PC-9 (cell line): ENCODE results near the gene CNTNAP5. TPM values are rescaled to one million over a fixed set of nuclear protein-coding genes. Genes with fewer than 3 reads are reported as not detected.

Source experiments
- BruUV-seq: library from RNA; stranded (reverse); fragments of 400-500 nt; replicated peaks from 2 replicates; lab custom pipeline; 2021; lab: Mats Ljungman, UMichigan
- CTCF ChIA-PET: fragments of 300-600 bp; sonication (Branson Sonifier 250); formaldehyde crosslinking; loops from one replicate; lab custom pipeline; 2022; ENCODE audit warnings: antibody characterized with exemption; lab: Charles Lee
- POLR2A ChIA-PET: fragments of 300-600 bp; sonication (Branson Sonifier 250); formaldehyde crosslinking; loops from one replicate; lab custom pipeline; 2022; ENCODE audit warnings: antibody characterized with exemption; ENCODE audit not compliant: unreplicated experiment; lab: Charles Lee
- DNase-seq, 2 experiments: peaks; one replicate each; pipeline versions ENCODE4 v3.0.0 to v3.0.0-alpha.2; 2015 to 2022; ENCODE audit warnings: mixed read lengths in 1 of 2
- H2AFZ ChIP-seq: fragments of 200-600 bp; sonication (generic); 2 replicates; pipeline ENCODE4 v1.8.1; 2017; ENCODE audit warnings: antibody characterized with exemption
- H3F3A ChIP-seq: fragments of 200-600 bp; sonication (generic); 2 replicates; pipeline ENCODE4 v1.8.1; 2017; ENCODE audit warnings: antibody characterized with exemption, mild to moderate bottlenecking, low read depth; ENCODE audit not compliant: insufficient read depth
- H3K27ac ChIP-seq: fragments of 200-600 bp; sonication (generic); 2 replicates; pipeline ENCODE4 v1.6.1; 2016; ENCODE audit warnings: mixed run types
- H3K27me3 ChIP-seq: fragments of 200-600 bp; sonication (generic); 2 replicates; pipeline ENCODE4 v1.6.1; 2016; ENCODE audit warnings: low read depth, mixed run types; ENCODE audit not compliant: insufficient read depth
- H3K36me3 ChIP-seq: fragments of 200-600 bp; sonication (generic); 2 replicates; pipeline ENCODE4 v1.6.1; 2016; ENCODE audit warnings: low read depth, mixed run types
- H3K4me1 ChIP-seq: fragments of 200-600 bp; sonication (generic); replicated peaks from 2 replicates; pipeline ENCODE4 v1.6.1; 2016; ENCODE audit warnings: mixed run types; ENCODE audit not compliant: insufficient read depth
- H3K4me2 ChIP-seq: fragments of 200-600 bp; sonication (generic); 2 replicates; pipeline ENCODE4 v1.6.1; 2017; ENCODE audit warnings: mixed run types
- H3K4me3 ChIP-seq: fragments of 200-600 bp; sonication (generic); 2 replicates; pipeline ENCODE4 v1.6.1; 2016; ENCODE audit warnings: mixed run types
- H3K79me2 ChIP-seq: fragments of 200-600 bp; sonication (generic); 2 replicates; pipeline ENCODE4 v1.6.1; 2017; ENCODE audit warnings: low read depth, mixed run types
- H3K9me2 ChIP-seq: fragments of 200-600 bp; sonication (generic); 2 replicates; pipeline ENCODE4 v1.8.1; 2017; ENCODE audit warnings: mild to moderate bottlenecking; ENCODE audit not compliant: insufficient read depth
- H3K9me3 ChIP-seq: fragments of 200-600 bp; sonication (generic); 2 replicates; pipeline ENCODE4 v1.8.1; 2016; ENCODE audit warnings: low read depth; ENCODE audit not compliant: insufficient read depth
- H4K20me1 ChIP-seq: fragments of 200-600 bp; sonication (generic); 2 replicates; pipeline ENCODE4 v1.8.1; 2017; ENCODE audit not compliant: insufficient read depth
- EZH2 ChIP-seq: fragments of 200-600 bp; sonication (generic); IDR thresholded peaks from 2 replicates; pipeline ENCODE4 v1.8.0; 2017; ENCODE audit warnings: antibody characterized with exemption, low read depth
- intact Hi-C: fragments of 100-400 bp; cut with micrococcal nuclease; formaldehyde crosslinking; loops from one replicate; pipeline ENCODE4 v1.10.0; 2022; ENCODE audit not compliant: unreplicated experiment
- total RNA-seq: library from RNA; stranded (reverse); gene quantifications from 2 replicates; pipeline ENCODE4 v1.2.3, GENCODE V29; 2021
- TF ChIP-seq, protein P1 (sequence below): fragments of 200-600 bp; sonication (generic); conservative IDR thresholded peaks from 2 replicates; pipeline ENCODE4 v1.6.1; 2017; ENCODE audit warnings: mixed run types, antibody characterized with exemption, mild to moderate bottlenecking, moderate library complexity

Gene CNTNAP5
- total RNA-seq, 1 experiment from 2014 or later, result not detected

DNA sequence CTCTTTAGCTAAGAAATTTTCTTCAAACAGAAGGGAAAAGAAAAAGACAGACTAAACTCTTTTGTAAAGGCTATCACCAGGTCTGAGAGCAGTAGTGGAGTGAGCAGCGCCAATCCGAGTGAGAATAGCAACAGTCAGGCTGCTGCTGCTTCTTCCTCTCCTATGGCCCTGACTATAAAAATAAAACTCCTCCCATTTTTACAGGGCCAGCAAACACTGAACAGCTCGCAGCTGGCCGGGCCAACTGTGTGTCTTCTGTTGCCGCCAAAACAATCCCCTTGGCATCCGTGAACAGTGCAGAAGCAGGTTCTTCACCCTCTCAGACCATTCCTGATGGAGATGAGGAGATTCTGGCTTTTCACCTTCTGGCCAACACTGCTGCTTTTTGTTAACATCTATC lies 124.5 kb downstream of the CNTNAP5 start:
- CTCF ChIA-PET, result no interaction called here
- Histone ChIP-seq H3K27ac (no peak overlapping the region), H3K27me3 (peaks cover 6% of the 10 kb centered on the region; the same call in 1 of the 2 replicates), H3K4me3 (no peak overlapping the region), H3K4me2 (no peak overlapping the region), H3K9me2 (no peaks in the 10 kb centered on the region), H4K20me1 (no peaks in the 10 kb centered on the region), H3K4me1 (no peaks in the 10 kb centered on the region), H3K9me3 (no peaks in the 10 kb centered on the region), H3F3A (no peaks in the 10 kb centered on the region), H3K36me3 (no peaks in the 10 kb centered on the region), H3K79me2 (no peaks in the 10 kb centered on the region), H2AFZ (no peak overlapping the region)
- no peak for DNase-seq
- POLR2A ChIA-PET, result no interaction called here
- BruUV-seq, result no TSS peak
- TF ChIP-seq, protein P1, sequence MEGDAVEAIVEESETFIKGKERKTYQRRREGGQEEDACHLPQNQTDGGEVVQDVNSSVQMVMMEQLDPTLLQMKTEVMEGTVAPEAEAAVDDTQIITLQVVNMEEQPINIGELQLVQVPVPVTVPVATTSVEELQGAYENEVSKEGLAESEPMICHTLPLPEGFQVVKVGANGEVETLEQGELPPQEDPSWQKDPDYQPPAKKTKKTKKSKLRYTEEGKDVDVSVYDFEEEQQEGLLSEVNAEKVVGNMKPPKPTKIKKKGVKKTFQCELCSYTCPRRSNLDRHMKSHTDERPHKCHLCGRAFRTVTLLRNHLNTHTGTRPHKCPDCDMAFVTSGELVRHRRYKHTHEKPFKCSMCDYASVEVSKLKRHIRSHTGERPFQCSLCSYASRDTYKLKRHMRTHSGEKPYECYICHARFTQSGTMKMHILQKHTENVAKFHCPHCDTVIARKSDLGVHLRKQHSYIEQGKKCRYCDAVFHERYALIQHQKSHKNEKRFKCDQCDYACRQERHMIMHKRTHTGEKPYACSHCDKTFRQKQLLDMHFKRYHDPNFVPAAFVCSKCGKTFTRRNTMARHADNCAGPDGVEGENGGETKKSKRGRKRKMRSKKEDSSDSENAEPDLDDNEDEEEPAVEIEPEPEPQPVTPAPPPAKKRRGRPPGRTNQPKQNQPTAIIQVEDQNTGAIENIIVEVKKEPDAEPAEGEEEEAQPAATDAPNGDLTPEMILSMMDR, result no peak
- no peak for TF ChIP-seq EZH2
- intact Hi-C loops, result no loop called here

DNA sequence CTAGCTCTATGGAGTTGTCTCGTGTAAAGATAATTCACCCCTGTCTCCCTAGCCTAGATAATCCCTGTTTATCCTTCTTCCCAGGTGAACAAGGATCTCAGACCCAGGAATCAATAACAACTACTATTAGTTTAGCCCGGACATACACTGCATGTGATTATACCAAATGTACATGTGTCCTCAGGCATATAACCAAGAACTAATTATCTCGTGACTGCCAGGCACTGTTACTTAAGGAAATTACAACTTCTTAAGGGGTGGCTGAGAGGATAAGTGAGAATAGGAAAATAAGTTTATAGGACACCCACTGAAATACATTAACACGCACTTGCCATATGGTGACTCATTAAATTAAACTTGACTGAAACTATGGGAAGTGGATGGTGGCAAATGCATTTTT lies 126.6 kb downstream of the CNTNAP5 start:
- Histone ChIP-seq H3K4me1 (no peaks in the 10 kb centered on the region), H3F3A (no peaks in the 10 kb centered on the region), H3K79me2 (no peaks in the 10 kb centered on the region), H4K20me1 (no peaks in the 10 kb centered on the region), H3K36me3 (no peaks in the 10 kb centered on the region), H3K27me3 (peaks cover 6% of the 10 kb centered on the region; the same call in 1 of the 2 replicates), H3K9me3 (no peaks in the 10 kb centered on the region), H3K9me2 (no peaks in the 10 kb centered on the region), H3K27ac (no peak overlapping the region), H3K4me2 (no peak overlapping the region), H2AFZ (no peak overlapping the region), H3K4me3 (no peak overlapping the region)
- ChIA-PET POLR2A (no interaction called here), CTCF (no interaction called here)
- intact Hi-C loops, result no loop called here
- TF ChIP-seq, protein P1, result no peak
- no peak for TF ChIP-seq EZH2
- DNase-seq, result no peak
- no TSS peak for BruUV-seq

DNA sequence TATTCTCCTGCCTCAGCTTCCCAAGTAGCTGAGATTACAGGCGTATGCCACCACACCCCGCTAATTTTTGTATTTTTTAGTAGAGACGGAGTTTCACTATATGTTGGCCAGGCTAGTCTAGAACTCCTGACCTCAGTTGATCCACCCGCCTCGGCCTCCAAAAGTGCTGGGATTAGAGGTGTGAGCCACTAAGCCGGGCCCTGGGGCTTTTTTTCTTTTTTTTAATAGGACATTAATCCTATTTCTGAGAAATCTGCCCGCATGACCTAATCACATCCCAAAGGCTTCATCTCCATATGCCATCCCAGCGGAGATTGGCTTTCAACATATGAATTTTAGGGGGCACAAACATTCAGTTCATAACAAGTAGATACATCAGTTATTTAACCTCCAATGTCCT lies 128.6 kb downstream of the CNTNAP5 start:
- Histone ChIP-seq H4K20me1 (no peaks in the 10 kb centered on the region), H3F3A (no peaks in the 10 kb centered on the region), H3K4me2 (no peak overlapping the region), H3K9me3 (no peaks in the 10 kb centered on the region), H3K27me3 (peaks cover 6% of the 10 kb centered on the region; the same call in 1 of the 2 replicates), H3K79me2 (no peaks in the 10 kb centered on the region), H3K4me1 (no peaks in the 10 kb centered on the region), H3K36me3 (no peaks in the 10 kb centered on the region), H3K9me2 (no peaks in the 10 kb centered on the region), H3K4me3 (no peak overlapping the region), H2AFZ (no peak overlapping the region), H3K27ac (no peak overlapping the region)
- TF ChIP-seq, protein P1, result no peak
- no peak for TF ChIP-seq EZH2
- no TSS peak for BruUV-seq
- ChIA-PET POLR2A (no interaction called here), CTCF (no interaction called here)
- DNase-seq, result no peak
- intact Hi-C loops, result no loop called here
